Measurements from ENCODE around the gene NAA38. TPM values are rescaled to one million over a fixed set of nuclear protein-coding genes. Genes with fewer than 3 reads are reported as not detected.

The NAA38 gene
- polyA plus RNA-seq, 4 donors, result 40.1 to 142 (median 73.4) TPM

GRCh38 chr17:7858522-7858810, 1.1 kb upstream of the NAA38 start:
- WGBS, 3 donors, result 19 to 42% (median 26%) methylated on average over 20 of the region's 20 CpGs
- Histone ChIP-seq H3K4me3 (ENCODE audit: low read depth in 1 of 3, low read length in 3 of 3) (peak overlapping the region in 2 of 3 donors; percentile 48 to 76), H3K27ac (ENCODE audit: low read depth in 1 of 3, low read length in 2 of 3) (peak overlapping the region in 2 of 3 donors; percentile 88 to 89), H3K4me1 (ENCODE audit: control insufficient read depth in 3 of 3, insufficient read depth in 2 of 3, low read depth in 1 of 3, low read length in 2 of 3) (peaks cover 0 to 32% (median 4%) of the 10 kb centered on the region in 3 donors), H3K36me3 (ENCODE audit: control insufficient read depth in 3 of 3, insufficient read depth in 2 of 3, low read depth in 1 of 3, low read length in 3 of 3) (peaks cover 0 to 25% (median 0%) of the 10 kb centered on the region in 3 donors), H3K9me3 (ENCODE audit: control insufficient read depth in 2 of 2, insufficient read depth in 1 of 2, low read depth in 1 of 2, low read length in 1 of 2) (no peaks in the 10 kb centered on the region), H3K27me3 (ENCODE audit: control insufficient read depth in 3 of 3, insufficient read depth in 3 of 3, low read length in 3 of 3) (no peaks in the 10 kb centered on the region)
- FAIRE-seq (no peak), DNase-seq (peak; percentile 51 to 68)

DNA sequence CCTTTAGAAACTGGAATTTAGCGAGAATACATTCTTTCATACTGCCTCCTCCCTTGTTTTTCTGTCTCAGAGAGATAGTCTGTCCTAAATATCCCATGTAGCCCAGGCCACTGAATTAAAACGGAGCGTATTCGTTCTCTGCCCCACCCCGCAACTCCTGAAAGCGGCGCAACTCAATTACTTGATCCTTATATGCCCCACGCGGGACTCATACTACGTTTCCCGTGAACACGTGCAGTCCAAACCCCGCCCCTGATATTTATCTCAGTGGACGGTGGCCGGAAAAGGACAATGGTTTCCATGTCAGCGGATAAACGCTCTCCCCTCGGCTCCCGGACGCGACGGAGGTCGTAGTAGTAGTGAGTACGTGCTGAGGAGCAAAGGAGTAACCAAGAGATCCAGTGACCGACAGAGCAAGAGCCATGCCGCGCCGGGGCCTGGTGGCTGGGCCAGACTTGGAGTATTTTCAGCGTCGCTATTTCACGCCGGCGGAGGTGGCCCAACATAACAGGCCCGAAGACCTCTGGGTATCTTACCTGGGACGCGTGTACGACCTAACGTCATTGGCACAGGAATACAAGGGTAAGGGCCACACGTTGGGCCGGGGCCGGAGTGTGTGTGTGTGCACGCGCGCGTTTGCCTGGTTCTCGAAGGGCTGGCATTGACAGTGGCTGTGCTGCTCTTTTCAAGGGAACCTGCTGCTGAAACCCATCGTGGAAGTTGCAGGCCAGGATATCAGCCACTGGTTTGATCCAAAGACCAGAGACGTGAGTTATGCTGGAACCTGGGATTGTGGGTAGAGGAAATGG, 558 bp upstream of the NAA38 start, which contains the start of gene CYB5D1:
TSS of gene CYB5D1 (plus strand) at position 291 of the 809 bp plus-strand sequence. CDS start at position 423, 132 bp downstream.
- no peaks in the 10 kb centered on the region for H3K27me3 ChIP-seq (ENCODE audit: control insufficient read depth in 3 of 3, insufficient read depth in 3 of 3, low read length in 3 of 3)
- DNase-seq (peak; percentile 95 to 97), FAIRE-seq (no peak)
- 2 to 3% (median 3%) methylated on average over 48 of the region's 48 CpGs for WGBS, 3 donors
- H3K27ac ChIP-seq (ENCODE audit: low read depth in 1 of 3, low read length in 2 of 3), result peak within 1 kb of the TSS; percentile 50 to 89 (median 88)
- peak within 1 kb of the TSS; percentile 48 to 76 (median 53) for H3K4me3 ChIP-seq (ENCODE audit: low read depth in 1 of 3, low read length in 3 of 3)
- peaks cover 0 to 32% (median 4%) of the 10 kb centered on the region in 3 donors for H3K4me1 ChIP-seq (ENCODE audit: control insufficient read depth in 3 of 3, insufficient read depth in 2 of 3, low read depth in 1 of 3, low read length in 2 of 3)
- peaks cover 1 to 28% (median 4%) of the 10 kb centered on the region in 3 donors for H3K36me3 ChIP-seq (ENCODE audit: control insufficient read depth in 3 of 3, insufficient read depth in 2 of 3, low read depth in 1 of 3, low read length in 3 of 3)
- H3K9me3 ChIP-seq (ENCODE audit: control insufficient read depth in 2 of 2, insufficient read depth in 1 of 2, low read depth in 1 of 2, low read length in 1 of 2), result no peaks in the 10 kb centered on the region

- peaks cover 0 to 38% (median 4%) of the 10 kb centered on the region in 3 donors for H3K4me1 ChIP-seq (ENCODE audit: control insufficient read depth in 3 of 3, insufficient read depth in 2 of 3, low read depth in 1 of 3, low read length in 2 of 3)
- DNase-seq, result peak; percentile 62 to 73
These were observed 1.1 kb downstream of the NAA38 start for GRCh38 chr17:7856011-7856810.

DNA sequence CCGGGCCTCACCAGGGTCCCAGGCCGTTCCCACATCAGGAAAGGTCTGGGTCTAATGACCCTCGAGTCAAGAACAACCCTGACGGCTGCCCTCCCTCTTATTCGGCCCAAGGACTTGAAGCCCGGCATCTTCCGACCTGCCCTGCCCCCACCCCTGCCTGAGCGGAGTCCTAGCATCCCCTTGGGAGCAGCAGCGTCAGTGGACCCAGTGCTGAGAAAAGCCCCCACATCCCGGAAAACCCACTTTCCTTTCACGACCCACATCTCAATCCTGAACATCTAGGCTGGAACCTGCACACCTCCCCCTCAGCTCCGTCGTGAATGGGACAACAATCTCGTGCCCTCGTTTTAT, 1.7 kb downstream of the NAA38 start:
- WGBS, 3 donors, result 22 to 37% (median 31%) methylated on average over 15 of the region's 15 CpGs

More at GRCh38 chr17:7856011-7856810, 1.1 kb downstream of the NAA38 start:
- Histone ChIP-seq H3K9me3 (ENCODE audit: control insufficient read depth in 2 of 2, insufficient read depth in 1 of 2, low read depth in 1 of 2, low read length in 1 of 2) (no peaks in the 10 kb centered on the region), H3K4me3 (ENCODE audit: low read depth in 1 of 3, low read length in 3 of 3) (peak overlapping the region; percentile 48 to 76 (median 53)), H3K27ac (ENCODE audit: low read depth in 1 of 3, low read length in 2 of 3) (peak overlapping the region; percentile 50 to 89 (median 88)), H3K27me3 (ENCODE audit: control insufficient read depth in 3 of 3, insufficient read depth in 3 of 3, low read length in 3 of 3) (no peaks in the 10 kb centered on the region), H3K36me3 (ENCODE audit: control insufficient read depth in 3 of 3, insufficient read depth in 2 of 3, low read depth in 1 of 3, low read length in 3 of 3) (peaks cover 3 to 45% (median 5%) of the 10 kb centered on the region in 3 donors)
- WGBS, 3 donors, result 3 to 9% (median 5%) methylated on average over 29 of the region's 29 CpGs
- FAIRE-seq, result no peak

GRCh38 chr17:7854851-7855659, 2.3 kb downstream of the NAA38 start, which contains the start of gene TMEM88:
TSS of gene TMEM88 (plus strand) at chr17:7855066. CDS start at chr17:7855075, 9 bp downstream.
- H3K4me1 ChIP-seq (ENCODE audit: control insufficient read depth in 3 of 3, insufficient read depth in 2 of 3, low read depth in 1 of 3, low read length in 2 of 3), result peaks cover 0 to 38% (median 4%) of the 10 kb centered on the region in 3 donors
- no peak for DNase-seq
- 63 to 86% (median 84%) methylated on average over 44 to 57 of the region's 57 CpGs for WGBS, 3 donors
- H3K27ac ChIP-seq (ENCODE audit: low read depth in 1 of 3, low read length in 2 of 3), result peak within 1 kb of the TSS in 2 of 3 donors; percentile 88 to 89
- peaks cover 5 to 55% (median 7%) of the 10 kb centered on the region in 3 donors for H3K36me3 ChIP-seq (ENCODE audit: control insufficient read depth in 3 of 3, insufficient read depth in 2 of 3, low read depth in 1 of 3, low read length in 3 of 3)
- H3K4me3 ChIP-seq (ENCODE audit: low read depth in 1 of 3, low read length in 3 of 3), result peak within 1 kb of the TSS in 1 of 3 donors; percentile 18
- H3K9me3 ChIP-seq (ENCODE audit: control insufficient read depth in 2 of 2, insufficient read depth in 1 of 2, low read depth in 1 of 2, low read length in 1 of 2), result no peaks in the 10 kb centered on the region
- H3K27me3 ChIP-seq (ENCODE audit: control insufficient read depth in 3 of 3, insufficient read depth in 3 of 3, low read length in 3 of 3), result no peaks in the 10 kb centered on the region
- no peak for FAIRE-seq

More for the DNA sequence above, 1.7 kb downstream of the NAA38 start:
- DNase-seq (peak in 1 of 2 donors; percentile 25), FAIRE-seq (no peak)
- H3K9me3 ChIP-seq (ENCODE audit: control insufficient read depth in 2 of 2, insufficient read depth in 1 of 2, low read depth in 1 of 2, low read length in 1 of 2), result no peaks in the 10 kb centered on the region
- peaks cover 0 to 38% (median 4%) of the 10 kb centered on the region in 3 donors for H3K4me1 ChIP-seq (ENCODE audit: control insufficient read depth in 3 of 3, insufficient read depth in 2 of 3, low read depth in 1 of 3, low read length in 2 of 3)
- H3K27ac ChIP-seq (ENCODE audit: low read depth in 1 of 3, low read length in 2 of 3), result peak overlapping the region in 2 of 3 donors; percentile 88 to 89
- H3K36me3 ChIP-seq (ENCODE audit: control insufficient read depth in 3 of 3, insufficient read depth in 2 of 3, low read depth in 1 of 3, low read length in 3 of 3), result peaks cover 4 to 51% (median 5%) of the 10 kb centered on the region in 3 donors
- H3K27me3 ChIP-seq (ENCODE audit: control insufficient read depth in 3 of 3, insufficient read depth in 3 of 3, low read length in 3 of 3), result no peaks in the 10 kb centered on the region
- H3K4me3 ChIP-seq (ENCODE audit: low read depth in 1 of 3, low read length in 3 of 3), result peak overlapping the region in 1 of 3 donors; percentile 18

GRCh38 chr17:7854078-7854777, 3.1 kb downstream of the NAA38 start:
- FAIRE-seq, result no peak
- peaks cover 5 to 63% (median 7%) of the 10 kb centered on the region in 3 donors for H3K36me3 ChIP-seq (ENCODE audit: control insufficient read depth in 3 of 3, insufficient read depth in 2 of 3, low read depth in 1 of 3, low read length in 3 of 3)
- H3K4me3 ChIP-seq (ENCODE audit: low read depth in 1 of 3, low read length in 3 of 3), result no peak overlapping the region
- no peaks in the 10 kb centered on the region for H3K27me3 ChIP-seq (ENCODE audit: control insufficient read depth in 3 of 3, insufficient read depth in 3 of 3, low read length in 3 of 3)
- DNase-seq, result no peak
- WGBS, 3 donors, result 76 to 89% (median 83%) methylated on average over 31 of the region's 31 CpGs
- H3K9me3 ChIP-seq (ENCODE audit: control insufficient read depth in 2 of 2, insufficient read depth in 1 of 2, low read depth in 1 of 2, low read length in 1 of 2), result no peaks in the 10 kb centered on the region
- H3K4me1 ChIP-seq (ENCODE audit: control insufficient read depth in 3 of 3, insufficient read depth in 2 of 3, low read depth in 1 of 3, low read length in 2 of 3), result peaks cover 0 to 36% (median 4%) of the 10 kb centered on the region in 3 donors
- no peak overlapping the region for H3K27ac ChIP-seq (ENCODE audit: low read depth in 1 of 3, low read length in 2 of 3)

DNA sequence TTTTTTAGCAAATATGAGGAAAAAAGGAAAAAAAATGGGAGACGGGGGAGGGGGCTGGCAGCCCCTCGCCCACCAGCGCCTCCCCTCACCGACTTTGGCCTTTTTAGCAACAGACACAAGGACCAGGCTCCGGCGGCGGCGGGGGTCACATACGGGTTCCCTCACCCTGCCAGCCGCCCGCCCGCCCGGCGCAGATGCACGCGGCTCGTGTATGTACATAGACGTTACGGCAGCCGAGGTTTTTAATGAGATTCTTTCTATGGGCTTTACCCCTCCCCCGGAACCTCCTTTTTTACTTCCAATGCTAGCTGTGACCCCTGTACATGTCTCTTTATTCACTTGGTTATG, 3.7 kb downstream of the NAA38 start:
- H3K27me3 ChIP-seq (ENCODE audit: control insufficient read depth in 3 of 3, insufficient read depth in 3 of 3, low read length in 3 of 3), result no peaks in the 10 kb centered on the region
- DNase-seq, result no peak
- no peak for FAIRE-seq
- peaks cover 7 to 69% (median 10%) of the 10 kb centered on the region in 3 donors for H3K36me3 ChIP-seq (ENCODE audit: control insufficient read depth in 3 of 3, insufficient read depth in 2 of 3, low read depth in 1 of 3, low read length in 3 of 3)
- WGBS, 3 donors, result 86 to 90% (median 89%) methylated on average over 21 of the region's 21 CpGs
- H3K9me3 ChIP-seq (ENCODE audit: control insufficient read depth in 2 of 2, insufficient read depth in 1 of 2, low read depth in 1 of 2, low read length in 1 of 2), result no peaks in the 10 kb centered on the region
- peaks cover 0 to 31% (median 2%) of the 10 kb centered on the region in 3 donors for H3K4me1 ChIP-seq (ENCODE audit: control insufficient read depth in 3 of 3, insufficient read depth in 2 of 3, low read depth in 1 of 3, low read length in 2 of 3)
- no peak overlapping the region for H3K4me3 ChIP-seq (ENCODE audit: low read depth in 1 of 3, low read length in 3 of 3)
- H3K27ac ChIP-seq (ENCODE audit: low read depth in 1 of 3, low read length in 2 of 3), result no peak overlapping the region
